IMR-90 (cell line): Measurements from ENCODE around the gene AMOTL2. TPM values are rescaled to one million over a fixed set of nuclear protein-coding genes. Genes with fewer than 3 reads are reported as not detected.

Experiments
- ATAC-seq: fragments of 200-7000 bp; cut with Tn5 transposase; 2 replicates; pipeline ENCODE4 v1.9.1; 2020; ENCODE audit warnings: low read depth, mild to moderate bottlenecking, moderate library complexity
- BruUV-seq: library from RNA; stranded (reverse); fragments of 400-500 nt; replicated peaks from 2 replicates; lab custom pipeline; 2021; lab: Mats Ljungman, UMichigan
- CTCF ChIA-PET: fragments of 300-600 bp; formaldehyde crosslinking; extraction: SDS; loops from one replicate; lab custom pipeline; 2021; ENCODE audit warnings: antibody characterized with exemption; lab: Yijun Ruan, JAX
- POLR2A ChIA-PET: fragments of 300-600 bp; sonication (Branson Sonifier 250); formaldehyde crosslinking; loops from one replicate; lab custom pipeline; 2022; ENCODE audit warnings: antibody characterized with exemption; ENCODE audit not compliant: unreplicated experiment; lab: Charles Lee
- DNase-seq: peaks from one replicate; pipeline ENCODE4 v3.0.0; 2013
- H2AFZ ChIP-seq: replicated peaks from 2 replicates; pipeline ENCODE3; 2013; ENCODE audit warnings: low read length, mild to moderate bottlenecking; ENCODE audit not compliant: poor library complexity
- H2AK5ac ChIP-seq: 2 replicates; pipeline ENCODE4 v1.6.1; 2013; ENCODE audit warnings: low read depth, low read length, inconsistent platforms
- H2AK9ac ChIP-seq: replicated peaks from 2 replicates; pipeline ENCODE3; 2013; ENCODE audit warnings: mild to moderate bottlenecking, low read depth, low read length, moderate library complexity; ENCODE audit not compliant: poor library complexity
- H2BK120ac ChIP-seq: 2 replicates; pipeline ENCODE4 v1.6.1; 2013; ENCODE audit warnings: low read depth, low read length, inconsistent platforms
- H2BK15ac ChIP-seq: 3 replicates; pipeline ENCODE4 v1.6.1; 2013; ENCODE audit warnings: low read depth, low read length, inconsistent platforms
- H2BK20ac ChIP-seq: 2 replicates; pipeline ENCODE4 v1.6.1; 2013; ENCODE audit warnings: low read depth, mild to moderate bottlenecking, inconsistent platforms, low read length, moderate library complexity
- H2BK5ac ChIP-seq: 2 replicates; pipeline ENCODE4 v1.6.1; 2013; ENCODE audit warnings: mild to moderate bottlenecking, low read depth, low read length, inconsistent platforms; ENCODE audit not compliant: poor library complexity, severe bottlenecking
- H3K14ac ChIP-seq: replicated peaks from 2 replicates; pipeline ENCODE4 v1.6.1; 2013; ENCODE audit warnings: low read depth, low read length, inconsistent platforms
- H3K18ac ChIP-seq: 2 replicates; pipeline ENCODE4 v1.6.1; 2013; ENCODE audit warnings: low read depth, low read length, control low read depth
- H3K23ac ChIP-seq: 2 replicates; pipeline ENCODE4 v1.6.1; 2013; ENCODE audit warnings: low read depth, low read length, inconsistent platforms
- H3K27ac ChIP-seq: 2 replicates; pipeline ENCODE4 v1.5.1; 2013; ENCODE audit warnings: mild to moderate bottlenecking, control low read depth, low read length; ENCODE audit not compliant: insufficient read depth
- H3K27me3 ChIP-seq: 2 replicates; pipeline ENCODE4 v1.6.1; 2013; ENCODE audit warnings: low read length; ENCODE audit not compliant: control insufficient read depth, insufficient read depth
- H3K36me3 ChIP-seq: 2 replicates; pipeline ENCODE4 v1.6.1; 2013; ENCODE audit warnings: low read length, mixed read lengths; ENCODE audit not compliant: control insufficient read depth, insufficient read depth
- H3K4ac ChIP-seq: 2 replicates; pipeline ENCODE4 v1.6.1; 2013; ENCODE audit warnings: low read depth, low read length, inconsistent platforms
- H3K4me1 ChIP-seq: 2 replicates; pipeline ENCODE4 v1.6.1; 2013; ENCODE audit warnings: low read length, mixed read lengths; ENCODE audit not compliant: control insufficient read depth, insufficient read depth
- H3K4me2 ChIP-seq: 2 replicates; pipeline ENCODE4 v1.6.1; 2013; ENCODE audit warnings: low read depth, mild to moderate bottlenecking, control low read depth, low read length, moderate library complexity
- H3K4me3 ChIP-seq: 2 replicates; pipeline ENCODE4 v1.5.1; 2013; ENCODE audit warnings: low read depth, mild to moderate bottlenecking, control low read depth, low read length, moderate library complexity; ENCODE audit not compliant: insufficient read depth
- H3K56ac ChIP-seq: 2 replicates; pipeline ENCODE4 v1.6.1; 2013; ENCODE audit warnings: low read length, inconsistent platforms; ENCODE audit not compliant: insufficient read depth; ENCODE audit errors: extremely low read depth
- H3K79me1 ChIP-seq, 2 experiments: 2 replicates each; pipeline ENCODE4 v1.6.1; 2013; ENCODE audit warnings: low read length in 2 of 2, inconsistent platforms in 1 of 2, low read depth in 1 of 2
- H3K9ac ChIP-seq: 2 replicates; pipeline ENCODE4 v1.6.1; 2013; ENCODE audit warnings: low read depth, low read length, control low read depth
- H3K9me1 ChIP-seq: 2 replicates; pipeline ENCODE4 v1.6.1; 2013; ENCODE audit warnings: low read length, inconsistent platforms; ENCODE audit not compliant: insufficient read depth
- H3K9me3 ChIP-seq: 2 replicates; pipeline ENCODE4 v1.6.1; 2013; ENCODE audit warnings: low read length; ENCODE audit not compliant: control insufficient read depth, insufficient read depth
- H4K20me1 ChIP-seq: 2 replicates; pipeline ENCODE4 v1.6.1; 2013; ENCODE audit warnings: low read length, inconsistent platforms; ENCODE audit not compliant: insufficient read depth
- H4K5ac ChIP-seq: 2 replicates; pipeline ENCODE4 v1.6.1; 2013; ENCODE audit warnings: mild to moderate bottlenecking, low read depth, low read length, control low read depth
- H4K8ac ChIP-seq, 2 experiments: 2 replicates each; pipeline ENCODE4 v1.6.1; 2013; ENCODE audit warnings: low read depth in 2 of 2, low read length in 2 of 2, control low read depth in 1 of 2, inconsistent platforms in 1 of 2
- H4K91ac ChIP-seq: 2 replicates; pipeline ENCODE4 v1.6.1; 2013; ENCODE audit warnings: low read depth, low read length, inconsistent platforms; ENCODE audit not compliant: insufficient read depth
- BHLHE40 ChIP-seq: fragments of 150-350 bp; IDR thresholded peaks from 2 replicates; pipeline ENCODE4 v1.6.1; 2016; ENCODE audit warnings: mild to moderate bottlenecking, low read depth, low read length
- CTCF ChIP-seq: conservative IDR thresholded peaks from 2 replicates; pipeline ENCODE4 v1.5.1; 2012; ENCODE audit warnings: mild to moderate bottlenecking, low read depth, low read length, improper control_type of control experiment
- ELK1 ChIP-seq: fragments of 150-350 bp; IDR thresholded peaks from 2 replicates; pipeline ENCODE4 v1.6.1; 2016; ENCODE audit warnings: low read depth, mild to moderate bottlenecking, low read length, moderate library complexity, borderline replicate concordance
- MAZ ChIP-seq: IDR thresholded peaks from 2 replicates; pipeline ENCODE4 v1.6.1; 2012; ENCODE audit warnings: low read depth, mild to moderate bottlenecking, low read length, improper control_type of control experiment, moderate library complexity, borderline replicate concordance
- RAD21 ChIP-seq: IDR thresholded peaks from 2 replicates; pipeline ENCODE4 v1.6.1; 2012; ENCODE audit warnings: low read length, improper control_type of control experiment
- RCOR1 ChIP-seq: IDR thresholded peaks from 2 replicates; pipeline ENCODE4 v1.6.1; 2012; ENCODE audit warnings: mild to moderate bottlenecking, low read length, improper control_type of control experiment; ENCODE audit not compliant: insufficient replicate concordance
- RFX5 ChIP-seq: IDR thresholded peaks from 2 replicates; pipeline ENCODE4 v1.8.0; 2012; ENCODE audit warnings: low read depth, mild to moderate bottlenecking, low read length, moderate library complexity
- SMC3 ChIP-seq: fragments of 150-350 bp; IDR thresholded peaks from 2 replicates; pipeline ENCODE4 v1.6.1; 2016; ENCODE audit warnings: low read depth, mild to moderate bottlenecking, antibody characterized with exemption, low read length, moderate library complexity
- WGBS, 2 experiments: methylation state at CpG; one replicate each; pipeline versions ENCODE4 v1.1.5 to v1.1.7; 2013; ENCODE audit warnings: missing lambda C conversion rate in 2 of 2; ENCODE audit not compliant: insufficient read length in 1 of 2; ENCODE audit errors: extremely low coverage in 2 of 2; 5-methylcytosine and 5-hydroxymethylcytosine counted together
- dilution Hi-C: fragments of 300-500 bp; cut with HindIII; formaldehyde crosslinking; loops from one replicate; pipeline ENCODE4 v1.14.3; 2018; ENCODE audit warnings: low sequenced_read_pairs; ENCODE audit not compliant: unreplicated experiment
- in situ Hi-C: fragments of 300-500 bp; cut with MboI; formaldehyde crosslinking; loops from 3 replicates; pipeline ENCODE4 v1.14.3; 2019; ENCODE audit warnings: low sequenced_read_pairs, inconsistent platforms, mixed read lengths
- intact Hi-C: fragments of 100-400 bp; cut with micrococcal nuclease; formaldehyde crosslinking; loops from 2 replicates; pipeline ENCODE4 v1.10.0; 2022
- polyA plus RNA-seq, 3 experiments: library from polyadenylated mRNA; depleted of rRNA; stranded (reverse); fragments of >200 nt; gene quantifications; 2 replicates each; pipeline ENCODE4 v1.2.3, GENCODE V29; 2012; ENCODE audit warnings: low replicate concordance in 1 of 3
- total RNA-seq: library from RNA; depleted of rRNA; stranded (reverse); fragments of >200 nt; gene quantifications from 2 replicates; pipeline ENCODE4 v1.2.3, GENCODE V29; 2012

AMOTL2 gene
- total and polyA plus RNA-seq, 2 of the 4 experiments (the other 2 are of a cell fraction) = 162 to 176 TPM

DNA sequence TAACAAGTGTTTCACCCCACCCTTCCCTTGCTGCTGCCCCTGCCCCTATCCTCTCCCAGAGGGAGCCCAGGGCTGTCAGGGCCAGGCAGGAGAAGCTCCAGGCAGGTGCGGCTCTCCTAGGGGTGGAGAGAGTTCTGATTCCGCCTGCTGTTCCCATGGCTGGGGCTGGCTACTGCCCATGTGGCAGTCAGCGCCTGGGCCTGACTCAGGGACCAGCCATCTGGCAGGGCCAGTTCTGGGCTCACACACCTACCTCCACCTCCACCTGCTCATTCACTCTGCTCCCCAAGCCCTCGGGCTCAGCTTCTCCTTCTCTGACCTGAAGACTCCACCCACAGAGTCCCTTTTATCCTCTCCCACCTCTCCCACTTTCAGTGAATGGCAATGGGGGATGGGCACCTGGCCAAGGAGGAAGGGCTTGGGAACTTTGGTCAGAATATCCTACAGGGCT is 23.4 kb downstream of the AMOTL2 start:
- Histone ChIP-seq H2BK15ac (no peak overlapping the region), H3K4me1 (peaks cover 14% of the 10 kb centered on the region), H3K4ac (no peak overlapping the region; the same call in 1 of the 2 replicates), H3K4me2 (no peak overlapping the region), H4K5ac (no peak overlapping the region), H3K36me3 (peaks cover 20% of the 10 kb centered on the region), H3K9ac (no peak overlapping the region), H2BK5ac (no peak overlapping the region), H3K9me3 (peaks cover 2% of the 10 kb centered on the region), H3K79me1 (peaks cover 7 to 47% of the 10 kb centered on the region in 2 experiments; a peak in 3 of 4 replicates), H3K4me3 (no peak overlapping the region), H3K18ac (no peak overlapping the region), H2AK9ac (no peak overlapping the region), H4K20me1 (peaks cover 31% of the 10 kb centered on the region), H2AK5ac (peak overlapping the region; percentile 34), H3K9me1 (peaks cover 40% of the 10 kb centered on the region), H3K27me3 (no peaks in the 10 kb centered on the region), H2AFZ (no peak overlapping the region), H3K23ac (0 out of 2 replicates have a peak overlapping the region, but pooled peaks have one; percentile 4), H2BK20ac (no peak overlapping the region), H3K14ac (no peak overlapping the region), H3K27ac (no peak overlapping the region), H4K91ac (peak overlapping the region; percentile 5; the same call in 1 of the 2 replicates), H4K8ac (no peak overlapping the region), H3K56ac (no peak overlapping the region), H2BK120ac (no peak overlapping the region; the same call in 1 of the 2 replicates)
- no CpG with 5 or more reads among the region's 4 CpGs for WGBS, 2 experiments
- dilution Hi-C loops = no loop called here
- DNase-seq (no peak), ATAC-seq (no peak)
- in situ Hi-C loops = loop anchor here (5.0 kb wide), 1 partner anchor 34 kb away; no protein-coding TSS in a partner anchor
- intact Hi-C loops = no loop called here
- POLR2A ChIA-PET = interaction anchor here (1.0 kb wide), 1 partner anchor 39 kb away, joined by 3 read pairs; no protein-coding TSS in a partner anchor
- no peak for TF ChIP-seq CTCF
- no peak for TF ChIP-seq SMC3
- no peak for TF ChIP-seq ELK1
- TF ChIP-seq RCOR1 = no peak
- no peak for TF ChIP-seq MAZ
- no peak for TF ChIP-seq RFX5
- no peak for TF ChIP-seq RAD21
- TF ChIP-seq BHLHE40 = no peak
- no TSS peak for BruUV-seq
- CTCF ChIA-PET = no interaction called here
